GM19455 (cell line): Measurements from ENCODE around the gene LAMA2.

Source experiments
- ATAC-seq: cut with Tn5 transposase; IDR thresholded peaks from one replicate; pipeline ENCODE4 v1.9.1; 2021; ENCODE audit not compliant: unreplicated experiment

LAMA2 gene

DNA sequence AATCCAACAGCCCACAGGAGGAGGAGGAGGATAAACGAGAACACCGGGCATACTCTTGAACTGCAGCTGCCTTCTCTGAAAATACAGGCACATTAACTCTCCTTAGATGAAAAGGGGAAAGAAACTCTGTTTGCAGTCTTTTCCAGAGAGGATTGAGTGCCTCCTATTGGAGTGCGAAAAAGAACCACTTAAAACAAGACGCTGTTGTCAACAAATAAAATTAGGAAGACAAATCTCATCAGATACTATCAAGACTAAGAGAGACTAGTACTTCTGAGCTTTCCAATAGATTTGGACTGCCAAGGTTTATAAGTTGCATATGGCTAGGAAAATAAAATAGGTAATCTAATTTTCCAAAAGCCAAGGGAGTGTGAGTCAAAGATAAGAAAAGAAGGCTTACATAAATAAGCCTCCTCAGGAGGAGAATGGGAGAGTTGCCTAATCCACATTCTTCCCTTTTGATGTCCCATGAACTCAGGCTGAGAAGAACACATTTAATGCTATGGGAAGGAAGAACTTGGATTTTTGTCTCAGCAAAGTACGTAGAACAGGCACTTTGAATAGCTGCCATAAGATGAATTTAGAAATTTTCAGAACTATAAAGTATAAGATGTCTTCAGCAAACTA is 672.4 kb downstream of the LAMA2 start:
- no peak for ATAC-seq

DNA sequence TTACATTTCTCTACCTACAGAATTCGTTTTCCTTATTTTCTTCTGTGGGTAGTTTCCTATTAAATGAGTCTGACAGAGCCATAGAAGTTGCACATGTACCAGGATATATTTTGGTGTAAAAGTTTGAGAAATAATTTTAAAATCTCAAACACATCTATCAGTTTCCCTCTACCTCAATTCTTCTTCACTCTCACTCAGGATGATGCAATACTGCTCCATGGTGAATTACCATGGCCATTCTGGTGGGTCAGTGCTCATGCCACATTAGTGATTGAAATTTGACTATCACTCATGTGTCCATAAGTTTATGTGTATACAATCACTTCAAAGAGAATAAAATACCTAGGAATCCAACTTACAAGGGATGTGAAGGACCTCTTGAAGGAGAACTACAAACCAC is 675.3 kb downstream of the LAMA2 start:
- ATAC-seq, result no peak

DNA sequence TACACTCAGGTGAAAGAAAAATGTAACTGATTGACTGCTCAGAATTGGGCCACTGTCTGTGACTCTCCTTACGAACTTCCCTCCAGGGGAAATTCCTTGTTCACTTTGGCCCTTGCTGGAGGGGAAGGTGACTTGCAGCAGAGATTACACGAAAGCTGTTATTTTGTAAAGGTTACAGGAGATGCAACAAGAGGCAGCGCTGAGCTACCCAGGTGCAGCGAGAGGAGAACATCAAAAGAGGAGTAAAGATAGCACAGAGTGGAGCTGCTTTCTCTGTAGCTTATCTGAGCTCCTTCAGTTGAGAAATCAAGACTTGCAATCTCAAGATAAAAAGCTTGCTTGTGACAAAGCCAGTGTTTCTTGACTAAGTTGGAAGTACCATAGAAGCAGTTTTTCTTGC is 682.4 kb downstream of the LAMA2 start:
- ATAC-seq, result no peak

DNA sequence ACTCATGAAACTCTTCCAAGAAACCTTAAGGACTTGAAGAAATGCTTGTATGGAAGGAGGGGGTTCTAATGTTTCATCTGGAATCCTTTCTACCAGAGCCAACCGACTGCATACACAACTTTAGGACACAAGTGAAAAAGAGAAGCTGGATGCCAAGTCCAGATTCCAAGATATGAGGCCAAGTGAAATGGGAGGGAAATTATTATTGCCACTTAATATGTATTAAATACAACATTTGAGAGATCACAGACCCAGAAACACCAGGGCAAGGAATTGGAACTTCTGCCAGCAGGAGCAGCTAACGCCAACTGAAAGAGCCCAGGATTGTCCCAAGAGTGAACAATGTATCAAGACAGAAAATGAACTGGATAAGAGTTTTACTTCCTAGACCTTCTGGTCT is 682.9 kb downstream of the LAMA2 start:
- ATAC-seq, result no peak
